ENCODE measurements around the gene NIPA2.

NIPA2 gene

GRCh38 chr15:22819651-22820050 is 18.8 kb upstream of the NIPA2 start:
- no peaks in the 10 kb centered on the region for H3K4me1 ChIP-seq (ENCODE audit: control insufficient read depth, insufficient read depth, low read length)
- TF ChIP-seq, protein P1, sequence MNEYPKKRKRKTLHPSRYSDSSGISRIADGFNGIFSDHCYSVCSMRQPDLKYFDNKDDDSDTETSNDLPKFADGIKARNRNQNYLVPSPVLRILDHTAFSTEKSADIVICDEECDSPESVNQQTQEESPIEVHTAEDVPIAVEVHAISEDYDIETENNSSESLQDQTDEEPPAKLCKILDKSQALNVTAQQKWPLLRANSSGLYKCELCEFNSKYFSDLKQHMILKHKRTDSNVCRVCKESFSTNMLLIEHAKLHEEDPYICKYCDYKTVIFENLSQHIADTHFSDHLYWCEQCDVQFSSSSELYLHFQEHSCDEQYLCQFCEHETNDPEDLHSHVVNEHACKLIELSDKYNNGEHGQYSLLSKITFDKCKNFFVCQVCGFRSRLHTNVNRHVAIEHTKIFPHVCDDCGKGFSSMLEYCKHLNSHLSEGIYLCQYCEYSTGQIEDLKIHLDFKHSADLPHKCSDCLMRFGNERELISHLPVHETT (tag by site-specific recombination; IDR thresholded peaks at IDR 0.05) = no peak
- TF ChIP-seq ZNF624 (tag by site-specific recombination; IDR thresholded peaks at IDR 0.05) = no peak
- TF ChIP-seq PRDM6 (tag by site-specific recombination; IDR thresholded peaks at IDR 0.05) = no peak
- TF ChIP-seq EGR2 (tag by site-specific recombination; IDR thresholded peaks at IDR 0.05; ENCODE audit: low read depth) = no peak
- TF ChIP-seq ZNF423 (tag by site-specific recombination; IDR thresholded peaks at IDR 0.05) = no peak
- TF ChIP-seq, protein P2, sequence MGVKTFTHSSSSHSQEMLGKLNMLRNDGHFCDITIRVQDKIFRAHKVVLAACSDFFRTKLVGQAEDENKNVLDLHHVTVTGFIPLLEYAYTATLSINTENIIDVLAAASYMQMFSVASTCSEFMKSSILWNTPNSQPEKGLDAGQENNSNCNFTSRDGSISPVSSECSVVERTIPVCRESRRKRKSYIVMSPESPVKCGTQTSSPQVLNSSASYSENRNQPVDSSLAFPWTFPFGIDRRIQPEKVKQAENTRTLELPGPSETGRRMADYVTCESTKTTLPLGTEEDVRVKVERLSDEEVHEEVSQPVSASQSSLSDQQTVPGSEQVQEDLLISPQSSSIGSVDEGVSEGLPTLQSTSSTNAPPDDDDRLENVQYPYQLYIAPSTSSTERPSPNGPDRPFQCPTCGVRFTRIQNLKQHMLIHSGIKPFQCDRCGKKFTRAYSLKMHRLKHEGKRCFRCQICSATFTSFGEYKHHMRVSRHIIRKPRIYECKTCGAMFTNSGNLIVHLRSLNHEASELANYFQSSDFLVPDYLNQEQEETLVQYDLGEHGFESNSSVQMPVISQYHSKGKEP (tag by site-specific recombination; IDR thresholded peaks at IDR 0.05) = no peak
- no peak for TF ChIP-seq ZFP41 (tag by site-specific recombination; IDR thresholded peaks at IDR 0.05; ENCODE audit: borderline replicate concordance)
- TF ChIP-seq, protein P3, sequence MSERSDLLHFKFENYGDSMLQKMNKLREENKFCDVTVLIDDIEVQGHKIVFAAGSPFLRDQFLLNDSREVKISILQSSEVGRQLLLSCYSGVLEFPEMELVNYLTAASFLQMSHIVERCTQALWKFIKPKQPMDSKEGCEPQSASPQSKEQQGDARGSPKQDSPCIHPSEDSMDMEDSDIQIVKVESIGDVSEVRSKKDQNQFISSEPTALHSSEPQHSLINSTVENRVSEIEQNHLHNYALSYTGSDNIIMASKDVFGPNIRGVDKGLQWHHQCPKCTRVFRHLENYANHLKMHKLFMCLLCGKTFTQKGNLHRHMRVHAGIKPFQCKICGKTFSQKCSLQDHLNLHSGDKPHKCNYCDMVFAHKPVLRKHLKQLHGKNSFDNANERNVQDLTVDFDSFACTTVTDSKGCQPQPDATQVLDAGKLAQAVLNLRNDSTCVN (tag by site-specific recombination; optimal IDR thresholded peaks at IDR 0.05) = no peak
- TF ChIP-seq ZNF114 (tag by site-specific recombination; IDR thresholded peaks at IDR 0.05) = no peak
- TF ChIP-seq ZSCAN23 (tag by site-specific recombination; IDR thresholded peaks at IDR 0.05) = no peak
- no peak for TF ChIP-seq ZNF837 (tag by site-specific recombination; IDR thresholded peaks at IDR 0.05)
- no peak for TF ChIP-seq ZNF654 (tag by site-specific recombination; IDR thresholded peaks at IDR 0.05; ENCODE audit: low read depth)
- TF ChIP-seq KLF7 (tag by site-specific recombination; IDR thresholded peaks at IDR 0.05; ENCODE audit: borderline replicate concordance) = no peak
- no peak for TF ChIP-seq SP3 (tag by site-specific recombination; IDR thresholded peaks at IDR 0.05)
- H3K36me3 ChIP-seq (ENCODE audit: control insufficient read depth in 2 of 2, insufficient read depth in 1 of 2, low read length in 2 of 2) = peaks cover 4 to 27% of the 10 kb centered on the region in 2 experiments; a peak in 2 of 3 replicates
- ChIA-PET CTCF (interaction anchor here (0.6 kb wide), 1 partner anchor 250 kb away, joined by 3 read pairs; no protein-coding TSS in a partner anchor), POLR2A (interaction anchor here (1.2 kb wide), 1 partner anchor 20 kb away, joined by 3 read pairs; no protein-coding TSS in a partner anchor)
- H3K4me3 ChIP-seq (ENCODE audit: low read depth, low read length) = no peak overlapping the region
- H3K9me3 ChIP-seq (ENCODE audit: control insufficient read depth, insufficient read depth, low read depth, low read length) = no peaks in the 10 kb centered on the region
- no peak overlapping the region for H3K27ac ChIP-seq (ENCODE audit: extremely low read depth, low read depth, low read length)

GRCh38 chr15:22823495-22824128 is 14.9 kb upstream of the NIPA2 start:
- Histone ChIP-seq H3K4me1 (ENCODE audit: control insufficient read depth, insufficient read depth, low read length) (no peaks in the 10 kb centered on the region), H3K36me3 (ENCODE audit: control insufficient read depth in 2 of 2, insufficient read depth in 1 of 2, low read length in 2 of 2) (peaks cover 7 to 57% of the 10 kb centered on the region in 2 experiments; a peak in 2 of 3 replicates), H3K9me3 (ENCODE audit: control insufficient read depth, insufficient read depth, low read depth, low read length) (no peaks in the 10 kb centered on the region), H3K4me3 (ENCODE audit: low read depth, low read length) (no peak overlapping the region), H3K27ac (ENCODE audit: extremely low read depth, low read depth, low read length) (no peak overlapping the region)
- CTCF ChIA-PET = no interaction called here
- POLR2A ChIA-PET = no interaction called here
- TF ChIP-seq, protein P4, sequence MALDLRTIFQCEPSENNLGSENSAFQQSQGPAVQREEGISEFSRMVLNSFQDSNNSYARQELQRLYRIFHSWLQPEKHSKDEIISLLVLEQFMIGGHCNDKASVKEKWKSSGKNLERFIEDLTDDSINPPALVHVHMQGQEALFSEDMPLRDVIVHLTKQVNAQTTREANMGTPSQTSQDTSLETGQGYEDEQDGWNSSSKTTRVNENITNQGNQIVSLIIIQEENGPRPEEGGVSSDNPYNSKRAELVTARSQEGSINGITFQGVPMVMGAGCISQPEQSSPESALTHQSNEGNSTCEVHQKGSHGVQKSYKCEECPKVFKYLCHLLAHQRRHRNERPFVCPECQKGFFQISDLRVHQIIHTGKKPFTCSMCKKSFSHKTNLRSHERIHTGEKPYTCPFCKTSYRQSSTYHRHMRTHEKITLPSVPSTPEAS (tag by site-specific recombination; IDR thresholded peaks at IDR 0.05) = no peak
- TF ChIP-seq, protein P5, sequence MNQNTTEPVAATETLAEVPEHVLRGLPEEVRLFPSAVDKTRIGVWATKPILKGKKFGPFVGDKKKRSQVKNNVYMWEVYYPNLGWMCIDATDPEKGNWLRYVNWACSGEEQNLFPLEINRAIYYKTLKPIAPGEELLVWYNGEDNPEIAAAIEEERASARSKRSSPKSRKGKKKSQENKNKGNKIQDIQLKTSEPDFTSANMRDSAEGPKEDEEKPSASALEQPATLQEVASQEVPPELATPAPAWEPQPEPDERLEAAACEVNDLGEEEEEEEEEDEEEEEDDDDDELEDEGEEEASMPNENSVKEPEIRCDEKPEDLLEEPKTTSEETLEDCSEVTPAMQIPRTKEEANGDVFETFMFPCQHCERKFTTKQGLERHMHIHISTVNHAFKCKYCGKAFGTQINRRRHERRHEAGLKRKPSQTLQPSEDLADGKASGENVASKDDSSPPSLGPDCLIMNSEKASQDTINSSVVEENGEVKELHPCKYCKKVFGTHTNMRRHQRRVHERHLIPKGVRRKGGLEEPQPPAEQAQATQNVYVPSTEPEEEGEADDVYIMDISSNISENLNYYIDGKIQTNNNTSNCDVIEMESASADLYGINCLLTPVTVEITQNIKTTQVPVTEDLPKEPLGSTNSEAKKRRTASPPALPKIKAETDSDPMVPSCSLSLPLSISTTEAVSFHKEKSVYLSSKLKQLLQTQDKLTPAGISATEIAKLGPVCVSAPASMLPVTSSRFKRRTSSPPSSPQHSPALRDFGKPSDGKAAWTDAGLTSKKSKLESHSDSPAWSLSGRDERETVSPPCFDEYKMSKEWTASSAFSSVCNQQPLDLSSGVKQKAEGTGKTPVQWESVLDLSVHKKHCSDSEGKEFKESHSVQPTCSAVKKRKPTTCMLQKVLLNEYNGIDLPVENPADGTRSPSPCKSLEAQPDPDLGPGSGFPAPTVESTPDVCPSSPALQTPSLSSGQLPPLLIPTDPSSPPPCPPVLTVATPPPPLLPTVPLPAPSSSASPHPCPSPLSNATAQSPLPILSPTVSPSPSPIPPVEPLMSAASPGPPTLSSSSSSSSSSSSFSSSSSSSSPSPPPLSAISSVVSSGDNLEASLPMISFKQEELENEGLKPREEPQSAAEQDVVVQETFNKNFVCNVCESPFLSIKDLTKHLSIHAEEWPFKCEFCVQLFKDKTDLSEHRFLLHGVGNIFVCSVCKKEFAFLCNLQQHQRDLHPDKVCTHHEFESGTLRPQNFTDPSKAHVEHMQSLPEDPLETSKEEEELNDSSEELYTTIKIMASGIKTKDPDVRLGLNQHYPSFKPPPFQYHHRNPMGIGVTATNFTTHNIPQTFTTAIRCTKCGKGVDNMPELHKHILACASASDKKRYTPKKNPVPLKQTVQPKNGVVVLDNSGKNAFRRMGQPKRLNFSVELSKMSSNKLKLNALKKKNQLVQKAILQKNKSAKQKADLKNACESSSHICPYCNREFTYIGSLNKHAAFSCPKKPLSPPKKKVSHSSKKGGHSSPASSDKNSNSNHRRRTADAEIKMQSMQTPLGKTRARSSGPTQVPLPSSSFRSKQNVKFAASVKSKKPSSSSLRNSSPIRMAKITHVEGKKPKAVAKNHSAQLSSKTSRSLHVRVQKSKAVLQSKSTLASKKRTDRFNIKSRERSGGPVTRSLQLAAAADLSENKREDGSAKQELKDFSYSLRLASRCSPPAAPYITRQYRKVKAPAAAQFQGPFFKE (tag by site-specific recombination; IDR thresholded peaks at IDR 0.05; ENCODE audit: borderline replicate concordance) = no peak
- TF ChIP-seq YY2 (tag by site-specific recombination; IDR thresholded peaks at IDR 0.05) = no peak
